ENCODE results near the gene OR13H1. TPM values are rescaled to one million over a fixed set of nuclear protein-coding genes. Genes with fewer than 3 reads are reported as not detected.
A peak's percentile ranks its signal among the peaks of the same experiment; 100 is the strongest.
"Not testable (repeated sequence)": the region's sequence is repeated elsewhere in the genome, so short reads cannot be mapped to it uniquely, and the experiment has no call there.

The OR13H1 gene
- total and polyA plus RNA-seq, 8 donors, result not detected

DNA sequence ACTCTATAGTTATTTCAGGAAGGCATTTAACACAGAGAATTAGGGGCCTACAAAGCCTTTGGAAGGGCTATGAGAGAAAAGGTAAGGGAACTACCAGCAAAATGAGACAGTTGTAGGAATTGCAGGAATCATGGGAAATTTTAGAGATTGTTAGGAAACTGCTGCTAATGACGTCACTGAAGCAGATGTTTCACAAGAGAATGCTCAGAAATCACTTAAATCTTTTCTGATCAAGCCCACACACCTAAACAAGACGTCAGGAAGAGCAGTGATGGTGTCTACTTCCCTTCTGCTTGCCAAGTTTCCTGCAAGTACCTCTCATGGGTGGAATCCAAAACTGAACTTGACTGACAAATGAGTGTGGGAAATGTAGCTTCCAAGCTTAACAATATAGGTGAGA lies 5.1 kb downstream of the OR13H1 start:
- H3K4me3 ChIP-seq, result no peak overlapping the region
- H3K27ac ChIP-seq, result no peak overlapping the region
- ATAC-seq, result no peak
- intact Hi-C loops (cut with DNase I), result no loop called here
- no peaks in the 10 kb centered on the region for H3K36me3 ChIP-seq
- no peak for DNase-seq
- H3K27me3 ChIP-seq, result peaks cover 0 to 13% of the 10 kb centered on the region in 2 donors
- H3K9me3 ChIP-seq, result no peaks in the 10 kb centered on the region
- TF ChIP-seq CTCF (IDR thresholded peaks at IDR 0.05), result no peak
- no peaks in the 10 kb centered on the region for H3K4me1 ChIP-seq

GRCh38 chrX:131552453-131552852 lies 8.6 kb downstream of the OR13H1 start:
- H3K27me3 ChIP-seq, result peaks cover 0 to 13% of the 10 kb centered on the region in 2 donors
- H3K4me3 ChIP-seq; intact Hi-C loops (cut with DNase I); H3K4me1 ChIP-seq; H3K27ac ChIP-seq; H3K36me3 ChIP-seq; H3K9me3 ChIP-seq: not testable (repeated sequence)
- peak; percentile 74 for ATAC-seq
- peak in 1 of 4 donors; percentile 34 for DNase-seq

- Histone ChIP-seq H3K27ac (no peak overlapping the region), H3K27me3 (no peaks in the 10 kb centered on the region), H3K4me1 (no peaks in the 10 kb centered on the region), H3K4me3 (no peak overlapping the region), H3K9me3 (no peaks in the 10 kb centered on the region), H3K36me3 (no peaks in the 10 kb centered on the region)
- DNase-seq (no peak), ATAC-seq (peak; percentile 54)
- no peak for TF ChIP-seq CTCF (IDR thresholded peaks at IDR 0.05)
- intact Hi-C loops (cut with DNase I), result no loop called here
Measured at GRCh38 chrX:131558562-131558961, 14.7 kb downstream of the OR13H1 start.

DNA sequence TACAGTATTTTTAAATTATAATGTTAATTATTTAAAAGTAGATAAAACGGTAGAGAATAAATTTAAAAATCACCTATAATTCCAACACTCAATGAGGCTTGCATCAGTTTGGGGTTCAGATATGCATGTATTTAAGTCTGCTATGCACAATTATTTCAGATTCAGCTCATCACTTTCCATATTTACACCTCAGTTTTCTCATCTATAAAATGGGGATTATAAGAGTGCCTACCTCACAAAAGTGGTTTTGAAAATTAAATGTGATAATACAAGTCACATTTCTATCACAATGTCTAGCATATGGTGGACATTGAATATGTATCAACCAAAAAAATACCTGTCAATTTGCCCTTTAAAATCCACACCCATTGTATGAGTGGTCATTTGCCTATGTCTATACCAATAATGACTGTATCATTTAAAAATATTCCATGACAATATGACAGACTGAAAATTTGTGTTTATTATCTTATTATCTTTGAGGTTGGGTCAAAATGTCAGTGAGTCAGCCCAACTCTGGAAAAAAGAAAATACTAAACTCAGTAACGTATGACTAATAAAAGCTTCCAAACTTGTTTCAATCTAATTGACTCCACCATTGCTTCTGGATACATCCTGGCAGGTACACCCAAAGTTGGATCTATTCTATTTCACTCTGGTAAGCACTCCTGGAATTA lies 20.8 kb downstream of the OR13H1 start:
- Histone ChIP-seq H3K4me3 (no peak overlapping the region), H3K4me1 (no peaks in the 10 kb centered on the region), H3K9me3 (no peaks in the 10 kb centered on the region), H3K27ac (no peak overlapping the region), H3K36me3 (no peaks in the 10 kb centered on the region), H3K27me3 (peaks cover 0 to 3% of the 10 kb centered on the region in 2 donors)
- no peak for DNase-seq
- no peak for ATAC-seq
- intact Hi-C loops (cut with DNase I), result no loop called here
- no peak for TF ChIP-seq CTCF (IDR thresholded peaks at IDR 0.05)

DNA sequence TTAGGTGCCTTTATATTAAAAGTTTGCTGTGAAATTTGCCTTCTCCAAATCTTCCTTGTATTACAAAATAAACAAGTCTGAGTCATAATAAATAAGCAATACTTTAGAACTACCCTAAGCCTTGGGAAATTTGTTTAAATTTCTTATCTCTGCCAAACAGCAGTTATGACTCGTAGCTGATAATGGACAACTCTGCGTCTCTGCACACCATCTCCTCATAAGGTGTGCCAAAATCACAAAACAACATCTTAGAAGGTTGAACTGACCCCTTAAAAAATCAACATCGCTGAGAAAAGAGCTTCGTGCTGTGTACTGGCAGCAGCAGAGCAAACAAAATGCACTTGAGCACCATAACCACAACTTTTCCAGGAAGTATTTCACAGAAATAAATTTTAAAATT lies 22.0 kb downstream of the OR13H1 start:
- H3K36me3 ChIP-seq, result no peaks in the 10 kb centered on the region
- ATAC-seq, result no peak
- intact Hi-C loops (cut with DNase I), result no loop called here
- no peak overlapping the region for H3K4me3 ChIP-seq
- DNase-seq, result no peak
- no peaks in the 10 kb centered on the region for H3K4me1 ChIP-seq
- no peaks in the 10 kb centered on the region for H3K9me3 ChIP-seq
- TF ChIP-seq CTCF (IDR thresholded peaks at IDR 0.05), result no peak
- H3K27ac ChIP-seq, result no peak overlapping the region
- H3K27me3 ChIP-seq, result peaks cover 0 to 3% of the 10 kb centered on the region in 2 donors

DNA sequence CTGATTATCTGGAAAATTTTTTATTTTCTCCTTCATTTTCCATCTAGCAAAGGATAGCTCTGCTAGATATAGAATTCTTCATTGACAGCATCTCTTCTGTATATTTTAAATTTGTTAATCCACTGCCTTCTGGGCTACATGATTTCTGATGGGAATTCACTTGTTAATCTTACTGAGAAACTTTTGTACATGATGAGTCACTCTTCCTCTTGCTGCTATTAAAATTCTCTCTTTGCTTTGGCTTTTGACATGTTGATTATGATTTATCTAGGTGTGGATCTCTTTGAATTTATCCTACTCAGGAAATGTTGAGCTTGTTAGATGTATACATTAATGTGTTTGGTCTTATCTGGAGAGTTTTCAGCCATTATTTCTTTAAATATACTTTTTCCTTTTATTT lies 27.5 kb downstream of the OR13H1 start:
- H3K9me3 ChIP-seq, result no peaks in the 10 kb centered on the region
- ATAC-seq (no peak), DNase-seq (no peak)
- no peak for TF ChIP-seq CTCF (IDR thresholded peaks at IDR 0.05)
- H3K4me1 ChIP-seq, result no peaks in the 10 kb centered on the region
- H3K27ac ChIP-seq, result no peak overlapping the region
- H3K27me3 ChIP-seq, result peaks cover 0 to 15% of the 10 kb centered on the region in 2 donors
- intact Hi-C loops (cut with DNase I), result no loop called here
- no peaks in the 10 kb centered on the region for H3K36me3 ChIP-seq
- H3K4me3 ChIP-seq, result no peak overlapping the region
